GM18508 (cell line): ENCODE data around the gene RBM26.

ENCODE experiments used
- ATAC-seq: cut with Tn5 transposase; IDR thresholded peaks from one replicate; pipeline ENCODE4 v1.9.1; 2021; ENCODE audit warnings: moderate number of reproducible peaks; ENCODE audit not compliant: insufficient read depth, unreplicated experiment

The RBM26 gene

GRCh38 chr13:79405831-79406596 is at the start of gene RBM26:
TSS of gene RBM26 (minus strand) at chr13:79406255. CDS start at chr13:79405774, 481 bp downstream.
- ATAC-seq = peak; percentile 56

DNA sequence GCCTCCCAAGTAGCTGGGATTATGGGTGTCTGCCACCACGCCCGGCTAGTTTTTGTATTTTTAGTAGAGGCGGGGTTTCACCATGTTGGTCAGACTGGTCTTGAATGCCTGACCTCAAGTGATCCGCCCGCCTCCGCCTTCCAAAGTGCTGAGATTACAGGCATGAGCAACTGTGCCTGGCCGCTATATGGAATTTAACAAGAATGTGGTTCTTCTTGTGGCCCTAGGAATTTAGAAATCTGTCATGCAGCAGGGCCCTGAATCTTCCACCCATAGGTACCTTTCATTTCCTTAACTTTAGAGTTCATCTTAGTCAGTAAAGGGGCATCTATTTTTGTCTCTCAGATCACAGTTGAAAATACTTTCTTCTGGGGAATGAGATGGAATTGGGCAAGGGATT is 49.3 kb upstream of the RBM26 start:
- ATAC-seq = no peak

GRCh38 chr13:79452239-79452913 is 46.3 kb upstream of the RBM26 start:
- ATAC-seq = no peak

DNA sequence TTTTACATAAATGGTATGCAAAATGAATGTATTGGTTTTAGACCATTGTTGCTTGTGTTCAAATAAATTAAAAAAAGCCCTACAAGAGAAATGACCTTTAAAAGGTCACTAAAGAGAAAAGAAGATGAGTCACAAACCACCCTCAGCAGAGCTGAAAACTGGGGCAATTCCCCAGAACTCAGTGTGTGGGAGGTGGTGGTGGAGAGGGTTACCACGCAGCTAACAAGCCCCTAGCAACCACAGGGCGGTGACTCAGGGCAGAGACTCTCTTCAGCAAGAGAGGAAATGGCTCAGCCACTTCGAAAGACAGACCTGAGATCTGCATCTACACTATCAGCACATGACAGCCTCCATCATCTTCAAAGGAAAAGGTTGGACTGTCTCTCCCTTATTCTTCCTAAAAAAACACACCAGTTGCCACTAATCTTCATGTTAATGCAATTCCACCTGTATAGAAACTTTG is 45.5 kb upstream of the RBM26 start:
- peak; percentile 98 for ATAC-seq

- ATAC-seq = no peak
Measured at GRCh38 chr13:79450110-79450509, 44.1 kb upstream of the RBM26 start.

GRCh38 chr13:79448413-79448812 is 42.4 kb upstream of the RBM26 start:
- ATAC-seq = no peak

- ATAC-seq = no peak
Measured at GRCh38 chr13:79447741-79448140, 41.7 kb upstream of the RBM26 start.

- ATAC-seq = no peak
Measured at GRCh38 chr13:79447141-79447540, 41.1 kb upstream of the RBM26 start.

- ATAC-seq = no peak
Measured at GRCh38 chr13:79445968-79446645, 40.1 kb upstream of the RBM26 start.

- ATAC-seq = no peak
Measured at GRCh38 chr13:79442706-79443105, 36.7 kb upstream of the RBM26 start.

DNA sequence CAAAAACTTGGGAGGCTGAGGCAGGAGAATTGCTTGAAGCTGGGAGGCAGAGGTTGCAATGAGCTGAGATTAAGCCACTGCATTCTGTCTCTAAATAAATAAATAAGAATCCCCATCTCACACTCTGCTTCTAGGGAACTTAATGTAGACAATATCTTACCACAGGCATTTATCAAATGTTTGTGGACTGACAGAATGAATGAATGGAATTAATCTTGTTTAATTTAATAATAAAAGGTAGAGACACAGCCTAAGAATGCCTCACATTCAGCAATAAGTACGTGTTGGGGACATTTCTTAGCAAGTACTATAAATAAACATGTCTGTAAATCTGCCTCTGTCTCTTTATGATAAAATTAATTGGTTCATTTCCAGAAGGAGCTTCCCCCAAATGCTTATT is 36.2 kb upstream of the RBM26 start:
- no peak for ATAC-seq

- no peak for ATAC-seq
Measured at GRCh38 chr13:79440958-79441528, 35.0 kb upstream of the RBM26 start.

DNA sequence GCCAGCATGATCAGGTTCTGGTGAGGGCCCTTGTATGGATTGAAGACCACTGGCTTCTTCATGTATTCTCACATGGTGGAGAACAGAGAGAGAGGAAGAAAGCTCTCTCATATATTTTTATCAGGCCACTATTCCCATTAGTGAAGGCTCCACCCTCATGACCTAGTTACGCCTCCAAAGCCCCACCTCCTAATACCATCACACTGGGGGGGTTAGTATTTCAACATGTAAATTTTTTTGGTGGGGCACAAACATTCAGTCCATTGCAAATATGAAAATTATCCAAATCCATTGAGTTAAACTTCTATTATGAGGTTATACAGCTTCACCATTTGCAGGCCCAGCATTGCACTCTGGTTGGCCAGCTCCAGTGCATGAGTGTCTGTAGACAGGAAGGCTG is 33.2 kb upstream of the RBM26 start:
- ATAC-seq = no peak

GRCh38 chr13:79435561-79435990 is 29.5 kb upstream of the RBM26 start:
- no peak for ATAC-seq

DNA sequence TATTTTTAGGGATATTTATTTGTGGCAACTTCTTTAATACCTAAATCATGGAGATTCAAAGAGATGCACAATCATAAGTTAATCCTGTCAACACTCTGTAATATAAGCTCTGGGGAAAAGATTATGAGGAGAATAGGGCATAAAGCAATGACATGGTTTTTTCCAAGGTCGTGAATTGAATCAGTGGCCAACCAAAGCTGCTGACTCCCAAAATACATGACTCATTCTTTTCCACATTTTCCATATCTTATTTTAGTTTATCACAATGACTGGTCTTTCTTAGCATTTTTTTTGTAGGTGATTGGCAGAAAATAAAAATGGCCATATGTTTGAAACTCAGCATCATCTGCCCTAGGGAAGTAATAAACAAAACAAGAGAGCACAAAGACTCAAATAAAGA is 28.5 kb upstream of the RBM26 start:
- no peak for ATAC-seq

- ATAC-seq = no peak
Measured at GRCh38 chr13:79432992-79433391, 26.9 kb upstream of the RBM26 start.

DNA sequence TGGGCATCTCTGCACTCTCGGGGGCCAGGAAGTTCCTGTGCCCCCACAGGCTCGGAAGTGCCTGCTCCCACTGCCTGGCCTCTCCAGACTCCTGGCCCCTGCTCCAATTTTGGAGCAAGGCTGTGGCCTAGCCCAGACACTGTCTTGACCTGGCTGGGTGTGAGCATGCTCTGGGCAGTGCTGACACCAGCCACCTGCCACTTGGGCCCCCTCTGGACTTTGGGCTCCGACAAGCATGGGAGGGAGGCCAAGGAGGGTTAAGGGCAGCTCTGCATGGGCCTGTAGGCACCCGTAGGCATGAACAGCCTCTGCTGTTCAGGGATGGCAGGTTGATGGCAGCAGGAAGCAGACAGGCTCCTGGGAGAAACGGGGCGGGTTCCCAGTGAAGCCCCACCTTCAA is 26.0 kb upstream of the RBM26 start:
- ATAC-seq = no peak

- no peak for ATAC-seq
Measured at GRCh38 chr13:79429309-79429708, 23.3 kb upstream of the RBM26 start.

GRCh38 chr13:79427883-79428282 is 21.8 kb upstream of the RBM26 start:
- no peak for ATAC-seq

DNA sequence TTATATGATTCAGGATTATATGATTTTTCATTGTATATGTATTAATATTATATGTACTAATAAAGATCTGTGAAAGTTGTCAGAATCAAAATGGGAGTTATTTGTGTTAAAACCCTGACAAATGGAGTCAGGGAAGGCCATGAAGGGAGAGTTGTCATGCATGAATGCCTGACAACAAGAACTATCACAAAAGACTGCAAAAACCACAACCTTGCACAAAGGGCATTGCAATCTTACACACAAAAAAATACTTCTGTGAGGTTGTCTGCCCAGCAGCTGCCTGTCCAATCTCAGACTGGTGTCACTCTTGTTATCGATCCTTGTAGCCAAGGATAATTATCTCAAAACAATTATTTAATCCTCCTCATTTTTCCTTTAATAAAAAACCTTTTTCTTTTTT is 21.2 kb upstream of the RBM26 start:
- no peak for ATAC-seq
